NCI-H526 (cell line): ENCODE data around the gene WDR86.

Experiments
- DNase-seq, 2 experiments: peaks; one replicate each; lab custom pipeline; 2025; lab: John Stamatoyannopoulos, UW

Gene WDR86

DNA sequence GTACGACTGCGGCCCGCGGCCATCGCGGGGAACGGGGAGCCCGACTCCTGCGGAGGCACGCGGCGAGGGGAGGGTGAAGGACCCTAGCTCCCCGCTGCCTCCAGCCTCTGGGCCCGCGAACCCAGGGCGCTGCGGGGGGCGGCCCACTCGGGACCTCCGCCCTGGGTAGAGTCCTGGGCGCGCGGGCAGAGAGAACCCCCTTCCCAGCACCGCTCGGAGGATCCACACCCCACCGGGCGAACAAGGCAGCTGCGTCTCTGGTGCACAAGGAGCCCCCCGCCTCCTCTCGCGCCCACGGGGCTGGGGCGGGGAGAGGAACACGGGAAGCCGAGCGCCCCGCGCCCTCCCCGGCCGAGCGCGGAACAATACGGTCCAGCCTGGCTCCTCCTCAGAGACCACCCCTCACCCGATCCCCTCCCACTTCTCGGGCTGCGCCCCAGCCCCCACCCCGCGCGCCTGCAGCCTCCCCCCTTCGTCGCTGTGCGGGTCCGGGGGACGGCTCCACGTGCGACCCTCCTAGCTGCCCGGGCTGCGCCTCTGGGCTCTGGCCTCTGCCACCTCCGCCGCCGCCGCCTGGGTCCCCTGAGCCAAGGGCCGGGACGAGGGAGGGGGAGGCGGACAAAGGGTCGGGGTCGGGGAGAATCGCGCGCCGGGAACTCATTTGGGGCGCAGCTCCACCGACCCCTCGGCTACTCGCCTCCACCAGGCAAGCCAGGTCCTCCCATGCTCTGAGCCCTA lies at the start of gene WDR86:
TSS of gene WDR86 (minus strand) at position 372 of the 738 bp plus-strand sequence. CDS start 449 bp downstream, outside the sequence.
- peak in 1 of 2 experiments; percentile 39 for DNase-seq

DNA sequence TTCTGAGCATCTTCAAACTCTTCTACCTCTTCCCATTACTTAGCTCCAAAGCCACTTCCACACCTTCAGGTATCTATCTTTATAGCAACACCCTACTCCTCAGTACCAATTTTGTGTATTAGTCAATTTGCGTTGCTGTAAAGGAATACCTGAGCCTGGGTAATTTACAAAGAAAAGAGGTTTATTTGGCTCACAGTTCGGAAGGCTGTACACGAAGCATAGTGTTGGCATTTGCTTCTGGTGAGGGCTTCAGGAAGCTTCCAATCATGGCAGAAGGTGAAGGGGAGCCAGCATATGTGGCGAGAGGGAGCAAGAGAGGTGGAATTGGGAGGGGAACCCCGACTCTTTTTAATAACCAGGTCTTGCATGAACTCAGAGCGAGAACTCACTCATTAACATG lies 47.7 kb upstream of the WDR86 start:
- DNase-seq: no peak

DNA sequence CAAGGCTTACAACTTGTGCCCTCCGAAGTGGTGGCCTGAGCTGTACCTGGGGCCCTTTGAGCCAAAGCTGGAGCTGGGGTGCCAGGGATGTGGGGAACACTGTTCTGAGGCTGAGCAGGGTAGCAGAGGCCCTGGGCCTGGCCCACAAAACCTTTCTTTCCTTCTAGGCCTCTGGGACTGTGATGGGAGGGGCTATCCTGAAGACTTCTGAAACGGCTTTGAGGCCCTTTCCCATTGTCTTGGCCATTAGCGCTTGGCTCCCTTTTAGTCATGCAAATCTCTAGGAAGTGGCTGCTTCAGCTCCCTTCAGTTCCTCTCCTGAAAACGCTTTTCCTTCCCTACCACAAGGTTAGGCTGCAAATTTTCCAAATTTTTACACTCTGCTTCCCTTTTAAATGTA lies 46.9 kb upstream of the WDR86 start:
- no peak for DNase-seq

GRCh38 chr7:151456276-151456675 lies 46.4 kb upstream of the WDR86 start:
- DNase-seq: no peak

- DNase-seq: no peak
These were observed 45.9 kb upstream of the WDR86 start for GRCh38 chr7:151455690-151456089.

DNA sequence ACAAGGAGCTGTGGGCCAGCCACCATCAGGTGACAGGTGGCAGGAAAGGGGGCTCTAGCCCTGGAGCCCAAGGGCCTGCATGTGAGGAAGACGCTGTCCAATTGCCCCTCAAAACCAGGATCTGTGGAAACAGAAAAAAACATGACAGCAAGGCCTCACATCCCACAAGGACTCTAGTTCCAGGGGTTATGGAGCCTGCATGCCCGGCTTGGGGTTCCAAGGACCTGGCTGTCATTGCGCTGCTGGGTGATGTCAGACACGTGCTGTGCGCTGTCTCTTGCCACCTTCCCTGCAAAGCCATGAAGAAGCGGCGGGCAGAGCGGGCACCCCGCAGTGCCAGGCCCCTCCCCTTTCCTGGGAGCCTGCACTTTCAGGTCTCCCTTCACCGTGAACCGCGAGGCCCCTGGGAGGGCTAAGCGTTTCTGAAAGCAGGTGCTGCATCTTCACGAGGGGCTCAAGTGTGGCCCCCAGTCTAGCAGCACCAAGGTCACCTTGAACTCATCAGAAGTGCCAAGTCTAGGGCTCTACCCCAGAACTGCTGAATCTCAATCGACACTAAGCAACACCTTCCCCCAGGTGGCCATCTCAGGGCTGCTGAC lies 45.2 kb upstream of the WDR86 start:
- no peak for DNase-seq

- DNase-seq: no peak
These were observed 44.5 kb upstream of the WDR86 start for GRCh38 chr7:151454305-151454704.

- peak in 1 of 2 experiments; percentile 19 for DNase-seq
These were observed 43.5 kb upstream of the WDR86 start for GRCh38 chr7:151453326-151453791.

- DNase-seq: peak in 1 of 2 experiments; percentile 16
These were observed 43.0 kb upstream of the WDR86 start for GRCh38 chr7:151452680-151453325.

DNA sequence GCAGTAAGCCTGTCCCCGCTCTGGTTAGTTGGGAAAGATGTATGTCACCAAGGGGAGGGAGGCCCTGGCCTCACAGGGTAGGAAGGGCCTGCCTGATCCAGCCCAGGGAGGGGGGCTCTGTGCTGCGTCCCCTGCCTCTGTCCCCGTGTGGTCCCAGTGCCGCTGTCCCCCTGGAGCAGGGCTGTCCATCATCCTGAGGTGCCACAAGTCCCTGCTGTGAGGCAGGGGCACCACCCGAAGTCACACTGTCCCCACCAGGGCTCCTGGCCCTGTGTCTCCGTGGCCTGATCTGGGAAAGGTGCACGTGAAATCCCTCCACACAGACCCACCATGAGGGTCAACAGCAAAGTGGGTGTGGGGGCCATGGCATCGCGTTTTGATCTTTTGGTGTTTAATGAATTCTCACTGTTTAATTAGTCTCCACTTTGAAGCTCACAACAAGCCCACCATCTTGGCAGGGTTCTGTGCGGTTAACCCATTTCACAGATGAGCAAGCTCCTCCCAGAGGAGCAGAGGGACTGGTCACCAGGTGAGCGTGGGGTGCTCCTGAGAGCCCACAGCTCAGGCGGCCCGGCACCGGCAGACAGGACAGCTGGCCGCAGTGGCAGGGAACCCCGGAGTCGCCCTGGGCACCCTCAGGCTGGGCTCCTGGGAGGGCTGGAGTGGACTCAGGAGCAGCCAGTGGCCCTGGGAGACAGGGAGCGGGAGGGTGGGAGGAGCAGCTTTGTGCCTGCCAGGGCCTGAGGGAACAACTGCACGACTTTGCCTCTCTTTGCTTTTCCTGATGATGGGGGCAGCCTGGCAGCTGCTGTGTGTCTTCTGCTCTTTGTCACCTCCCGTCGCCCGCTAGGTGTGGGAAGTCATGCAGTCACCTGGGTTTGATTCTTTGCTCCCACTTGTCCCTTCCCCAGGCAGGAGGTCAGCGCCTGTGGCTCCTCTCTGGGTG lies 42.1 kb upstream of the WDR86 start:
- no peak for DNase-seq

DNA sequence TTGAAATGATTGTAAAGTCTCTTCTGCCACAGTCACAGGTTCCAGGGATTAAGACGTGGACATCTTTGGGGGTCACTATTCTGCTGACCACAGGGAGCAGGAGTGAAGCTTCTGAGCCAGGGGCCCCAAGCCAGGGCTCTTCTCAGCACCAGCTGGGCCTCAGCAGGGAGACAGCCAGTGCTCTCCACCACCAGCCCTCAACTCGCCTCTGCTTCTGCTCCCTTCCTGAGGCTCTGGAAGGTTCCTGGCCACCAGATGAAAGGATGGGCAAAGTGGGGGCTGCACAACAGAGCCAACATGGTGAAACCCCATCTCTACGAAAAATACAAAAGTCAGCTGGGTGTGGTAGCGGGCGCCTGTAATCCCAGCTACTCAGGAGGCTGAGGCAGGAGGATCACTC lies 41.3 kb upstream of the WDR86 start:
- no peak for DNase-seq

- no peak for DNase-seq
These were observed 40.2 kb upstream of the WDR86 start for GRCh38 chr7:151449990-151450389.

GRCh38 chr7:151448261-151449252 lies 38.7 kb upstream of the WDR86 start:
- peak; percentile 40 to 83 for DNase-seq

DNA sequence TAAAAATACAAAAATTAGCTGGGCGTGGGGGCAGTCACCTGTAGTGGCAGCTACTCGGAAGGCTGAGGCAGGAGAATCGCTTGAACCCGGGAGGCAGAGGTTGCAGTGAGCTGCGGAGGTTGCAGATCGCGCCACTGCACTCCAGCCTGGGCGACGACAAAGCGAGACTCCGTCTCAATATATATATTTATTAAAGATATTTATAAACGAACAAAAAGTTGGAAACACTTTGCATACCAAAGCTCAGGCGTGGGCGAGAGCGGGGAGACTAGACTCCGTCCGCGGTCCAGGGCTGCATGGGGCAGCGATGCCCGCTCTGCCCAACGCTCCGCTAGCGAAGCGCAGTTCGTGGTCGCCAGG lies 38.0 kb upstream of the WDR86 start:
- DNase-seq: no peak

DNA sequence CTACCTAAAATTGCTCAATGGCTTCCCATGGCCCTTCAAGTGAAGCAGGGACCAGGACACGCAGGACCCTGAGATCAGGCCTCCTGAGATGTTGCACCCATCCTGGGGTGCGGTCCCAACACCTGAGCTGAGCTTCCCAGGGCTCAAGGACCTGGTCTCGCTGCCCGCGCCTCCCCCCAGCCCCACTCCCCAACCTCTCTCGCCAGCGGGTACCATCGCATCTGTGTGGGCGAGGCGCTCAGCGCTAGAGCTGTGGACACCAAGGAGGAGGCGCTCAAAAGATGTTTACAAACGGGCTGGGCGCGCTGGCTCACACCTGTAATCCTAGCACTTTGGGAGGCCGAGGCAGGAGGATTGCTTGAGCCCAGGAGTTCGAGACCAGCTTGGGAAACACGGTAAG lies 37.5 kb upstream of the WDR86 start:
- no peak for DNase-seq

- no peak for DNase-seq
These were observed 36.6 kb upstream of the WDR86 start for GRCh38 chr7:151446412-151446811.

DNA sequence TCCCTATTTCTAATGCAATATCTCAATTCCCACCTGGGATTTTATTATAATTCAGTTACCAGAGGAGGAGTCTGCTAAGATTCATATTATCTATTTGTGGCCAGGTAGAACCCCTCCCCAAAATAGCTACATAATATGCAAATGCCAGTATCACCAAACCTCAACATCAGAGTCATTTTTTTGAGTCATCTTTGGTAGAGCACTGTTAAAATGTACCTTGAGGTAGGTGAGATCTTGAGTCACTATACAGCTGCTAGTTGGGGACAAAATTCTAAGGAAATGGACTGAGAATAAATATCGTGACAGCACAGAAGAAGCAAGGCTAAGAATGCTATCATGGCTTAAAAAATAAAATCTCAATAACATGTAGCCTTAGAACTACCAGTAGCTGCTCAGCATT lies 34.8 kb upstream of the WDR86 start:
- DNase-seq: no peak

- DNase-seq: no peak
These were observed 33.1 kb upstream of the WDR86 start for GRCh38 chr7:151442776-151443496.

DNA sequence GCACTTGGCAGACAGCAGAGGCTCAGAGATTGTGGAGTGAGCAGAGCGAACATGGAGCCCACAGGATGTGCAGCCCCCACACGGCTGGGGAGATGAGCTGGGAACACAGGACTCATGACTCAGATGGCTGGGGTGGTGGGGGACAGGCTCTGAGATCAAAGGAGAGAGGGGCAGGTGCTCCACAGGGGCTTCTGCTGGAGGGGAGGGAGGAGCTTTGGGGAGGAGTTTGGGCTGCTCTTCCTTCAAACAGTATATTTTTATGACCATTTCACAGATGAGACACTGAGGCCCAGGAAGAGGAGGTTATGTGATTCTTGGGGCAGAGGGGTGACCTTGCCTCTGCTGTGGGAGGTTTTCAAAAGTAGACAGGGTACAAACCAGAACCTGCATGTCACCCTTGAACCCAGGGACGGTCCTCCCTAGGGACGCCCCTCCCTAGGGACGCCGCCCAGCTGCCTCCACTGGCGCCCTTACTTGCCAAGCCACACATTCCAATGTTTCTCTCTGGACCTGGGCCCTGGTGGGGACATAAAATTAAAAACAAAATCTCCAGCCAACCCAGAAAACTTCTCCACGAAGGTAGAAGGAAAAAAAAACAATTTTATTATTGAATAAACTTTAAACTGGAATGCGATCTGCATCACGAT lies 31.1 kb upstream of the WDR86 start:
- DNase-seq: no peak
